Coronary artery (tissue), 2 donors: ENCODE measurements around the gene SSR1.
A peak's percentile ranks its signal among the peaks of the same experiment; 100 is the strongest.

Source experiments
- DNase-seq: peaks from one replicate; pipeline ENCODE4 v3.0.0-alpha.2; 2017; ENCODE audit warnings: low spot score
- H3K27ac ChIP-seq, 2 donors: fragments of 200-600 bp; sonication (generic); one replicate each; pipeline ENCODE4 v1.5.1; 2016 to 2019
- H3K4me3 ChIP-seq: fragments of 200-600 bp; sonication (generic); 2 replicates; pipeline ENCODE4 v1.5.1; 2016; ENCODE audit warnings: mild to moderate bottlenecking, moderate library complexity
- CTCF ChIP-seq: fragments of 200-600 bp; sonication (generic); IDR thresholded peaks from one replicate; pipeline ENCODE4 v1.5.1; 2019; ENCODE audit warnings: antibody characterized with exemption

Gene SSR1

GRCh38 chr6:7240351-7240750, 72.6 kb downstream of the SSR1 start:
- Histone ChIP-seq H3K27ac (no peak overlapping the region), H3K4me3 (no peak overlapping the region)
- DNase-seq, result no peak
- TF ChIP-seq CTCF, result no peak

GRCh38 chr6:7239590-7239948, 73.4 kb downstream of the SSR1 start:
- no peak overlapping the region for H3K27ac ChIP-seq
- no peak for TF ChIP-seq CTCF
- no peak overlapping the region for H3K4me3 ChIP-seq
- no peak for DNase-seq

GRCh38 chr6:7238900-7239589, 74.0 kb downstream of the SSR1 start:
- H3K4me3 ChIP-seq, result no peak overlapping the region
- TF ChIP-seq CTCF, result peak; percentile 24
- no peak overlapping the region for H3K27ac ChIP-seq
- DNase-seq, result no peak

- TF ChIP-seq CTCF, result no peak
- no peak for DNase-seq
- no peak overlapping the region for H3K27ac ChIP-seq
- H3K4me3 ChIP-seq, result no peak overlapping the region
Measured at GRCh38 chr6:7238526-7238899, 74.5 kb downstream of the SSR1 start.

- no peak for TF ChIP-seq CTCF
- no peak for DNase-seq
- Histone ChIP-seq H3K27ac (no peak overlapping the region), H3K4me3 (no peak overlapping the region)
Measured at GRCh38 chr6:7237653-7238188, 75.3 kb downstream of the SSR1 start.

GRCh38 chr6:7236306-7237209, 76.4 kb downstream of the SSR1 start:
- H3K27ac ChIP-seq, result no peak overlapping the region
- TF ChIP-seq CTCF, result no peak
- no peak overlapping the region for H3K4me3 ChIP-seq
- DNase-seq, result no peak
